H1 (cell line): ENCODE results near the gene GRID1. TPM values are rescaled to one million over a fixed set of nuclear protein-coding genes. Genes with fewer than 3 reads are reported as not detected.

Experiments used
- CHD7 ChIP-seq: fragments of 300-600 bp; sonication (generic); IDR thresholded peaks from 2 replicates; pipeline ENCODE4 v1.7.1; 2012; ENCODE audit warnings: low read length, moderate library complexity, mild to moderate bottlenecking, inconsistent platforms; ENCODE audit not compliant: insufficient replicate concordance
- CTBP2 ChIP-seq: IDR thresholded peaks from 2 replicates; pipeline ENCODE4 v1.7.0; 2011; ENCODE audit warnings: borderline replicate concordance, mild to moderate bottlenecking, moderate library complexity, mixed read lengths, low read length; ENCODE audit not compliant: insufficient read depth, insufficient read length
- E2F6 ChIP-seq: IDR thresholded peaks from 2 replicates; pipeline ENCODE4 v1.6.1; 2012; ENCODE audit warnings: inconsistent platforms
- JUN ChIP-seq: IDR thresholded peaks from 2 replicates; pipeline ENCODE4 v1.6.1; 2011; ENCODE audit warnings: low read depth, mild to moderate bottlenecking, improper control_type of control experiment, low read length
- JUND ChIP-seq: IDR thresholded peaks from 2 replicates; pipeline ENCODE4 v1.6.1; 2011; ENCODE audit warnings: mild to moderate bottlenecking, improper control_type of control experiment, low read length
- KDM5A ChIP-seq: fragments of 200-600 bp; IDR thresholded peaks from 2 replicates; pipeline ENCODE4 v1.7.1; 2012; ENCODE audit warnings: mild to moderate bottlenecking, low read length, inconsistent platforms, mixed read lengths
- NANOG ChIP-seq: IDR thresholded peaks from 2 replicates; pipeline ENCODE4 v1.6.1; 2011; ENCODE audit warnings: low read length, low read depth, mild to moderate bottlenecking, inconsistent platforms; ENCODE audit not compliant: insufficient read depth, poor library complexity, severe bottlenecking
- NRF1 ChIP-seq: IDR thresholded peaks from 2 replicates; pipeline ENCODE4 v1.6.1; 2011; ENCODE audit warnings: mild to moderate bottlenecking, low read depth, low read length, improper control_type of control experiment
- POLR2AphosphoS5 ChIP-seq: IDR thresholded peaks from 2 replicates; pipeline ENCODE4 v1.6.1; 2011; ENCODE audit warnings: low read depth, low read length
- TBP ChIP-seq: IDR thresholded peaks from 2 replicates; pipeline ENCODE4 v1.6.1; 2011; ENCODE audit warnings: low read depth, low read length, improper control_type of control experiment
- polyA plus RNA-seq, 7 experiments: library from polyadenylated mRNA; depleted of rRNA in 3 of 7; stranded (reverse) in 5 of 7; unstranded in 2 of 7; fragments of >200 nt in 5 of 7; fragments of 200-250 nt in 2 of 7; gene quantifications; 1 replicate in 5 of 7; 2 replicates in 1 of 7; 4 replicates in 1 of 7; pipeline versions ENCODE4 v1.2.1 to v1.2.3, GENCODE V29; 2011 to 2013; ENCODE audit warnings: missing spikeins in 2 of 7, mixed read lengths in 2 of 7
- total RNA-seq: library from RNA; stranded (reverse); fragmentation: NEBNext Ultra II Directional; extraction: Animal tissue kit (Norgen Biotek cat#: 25700); gene quantifications from 2 replicates; pipeline ENCODE4 v1.2.1, GENCODE V29; 2021

Gene GRID1
- total and polyA plus RNA-seq, 2 of the 8 experiments (the other 6 are each of a cell fraction or from before 2014, with no cell fraction given): 0.22 to 0.30 TPM

- TF ChIP-seq CHD7 (no peak), JUN (no peak), CTBP2 (no peak), TBP (no peak), NRF1 (no peak), KDM5A (no peak), E2F6 (no peak), JUND (no peak), NANOG (no peak), POLR2AphosphoS5 (no peak)
Measured at GRCh38 chr10:85580585-85580984, 786.0 kb downstream of the GRID1 start (continued).
